GM20000 (cell line): ENCODE data around the gene CRYGN.

Experiments
- DNase-seq: peaks from one replicate; pipeline ENCODE4 v3.0.0; 2012; ENCODE audit warnings: low spot score
- CTCF ChIP-seq: IDR thresholded peaks from 2 replicates; pipeline ENCODE4 v1.5.1; 2012; ENCODE audit warnings: mild to moderate bottlenecking, control low read depth; ENCODE audit errors: extremely low read depth, missing control alignments

The CRYGN gene

GRCh38 chr7:151388007-151388297 lies 52.0 kb downstream of the CRYGN start:
- no peak for DNase-seq
- TF ChIP-seq CTCF: no peak

GRCh38 chr7:151387161-151388006 lies 52.6 kb downstream of the CRYGN start:
- TF ChIP-seq CTCF: no peak

GRCh38 chr7:151386301-151387160 lies 53.4 kb downstream of the CRYGN start:
- no peak for DNase-seq

More at GRCh38 chr7:151387161-151388006, 52.6 kb downstream of the CRYGN start:
- no peak for DNase-seq

GRCh38 chr7:151385626-151386300 lies 54.2 kb downstream of the CRYGN start:
- no peak for DNase-seq
- no peak for TF ChIP-seq CTCF

More at GRCh38 chr7:151386301-151387160, 53.4 kb downstream of the CRYGN start:
- TF ChIP-seq CTCF: no peak

GRCh38 chr7:151384776-151385625 lies 54.9 kb downstream of the CRYGN start:
- TF ChIP-seq CTCF: no peak
- DNase-seq: no peak

- no peak for DNase-seq
- TF ChIP-seq CTCF: no peak
These were observed 55.6 kb downstream of the CRYGN start for GRCh38 chr7:151384352-151384697.
